ENCODE results near the gene CD40LG.
A peak's percentile ranks its signal among the peaks of the same experiment; 100 is the strongest.

Gene CD40LG

DNA sequence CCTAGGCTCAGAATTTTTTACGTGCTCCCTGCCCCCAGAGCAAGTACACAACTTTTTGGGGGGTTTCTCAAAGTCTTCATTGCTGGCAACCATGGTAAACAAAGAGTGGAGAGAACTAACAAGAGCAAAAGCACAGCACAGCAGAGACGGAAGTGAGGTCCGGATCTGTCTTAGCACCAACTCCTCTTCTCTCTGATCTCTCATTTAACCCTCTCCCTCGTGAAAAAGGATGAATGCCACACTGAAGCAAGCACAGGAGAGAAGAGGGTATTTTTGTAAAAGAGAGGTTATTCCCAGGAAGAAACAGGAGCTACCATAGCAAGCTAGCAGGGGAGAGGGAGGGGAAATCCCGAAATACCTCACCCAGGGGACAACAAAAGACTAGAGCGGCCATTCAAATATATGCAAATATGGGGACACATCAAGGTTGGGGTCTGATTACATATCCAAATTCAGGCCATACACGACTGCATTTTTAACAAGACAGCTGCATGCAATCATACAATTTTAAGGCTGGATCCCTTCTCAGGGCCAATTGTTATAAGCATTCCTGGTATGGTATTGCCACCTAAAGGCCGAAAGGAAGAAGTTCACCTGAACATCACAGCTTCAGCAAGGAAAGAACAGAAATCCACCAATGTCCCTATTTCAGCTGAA is 46.6 kb downstream of the CD40LG start:
- peak overlapping the region; percentile 12 for H3K9ac ChIP-seq (ENCODE audit: low read length)
- H3K4me3 ChIP-seq (ENCODE audit: low read depth, low read length): peak overlapping the region; percentile 12; the same call in 1 of the 2 replicates
- no peaks in the 10 kb centered on the region for H3K9me3 ChIP-seq (ENCODE audit: control insufficient read depth, insufficient read depth, low read depth, low read length)
- H3K36me3 ChIP-seq (ENCODE audit: control insufficient read depth, insufficient read depth, low read length): no peaks in the 10 kb centered on the region
- H3K27me3 ChIP-seq (ENCODE audit: control insufficient read depth, insufficient read depth, low read length): peaks cover 3% of the 10 kb centered on the region; the same call in 1 of the 2 replicates
- H3K27ac ChIP-seq (ENCODE audit: low read depth, low read length): 0 out of 2 replicates have a peak overlapping the region, but pooled peaks have one; percentile 24
- H3K4me1 ChIP-seq (ENCODE audit: control insufficient read depth, insufficient read depth, low read length): peaks cover 10% of the 10 kb centered on the region; the same call in 1 of the 2 replicates

DNA sequence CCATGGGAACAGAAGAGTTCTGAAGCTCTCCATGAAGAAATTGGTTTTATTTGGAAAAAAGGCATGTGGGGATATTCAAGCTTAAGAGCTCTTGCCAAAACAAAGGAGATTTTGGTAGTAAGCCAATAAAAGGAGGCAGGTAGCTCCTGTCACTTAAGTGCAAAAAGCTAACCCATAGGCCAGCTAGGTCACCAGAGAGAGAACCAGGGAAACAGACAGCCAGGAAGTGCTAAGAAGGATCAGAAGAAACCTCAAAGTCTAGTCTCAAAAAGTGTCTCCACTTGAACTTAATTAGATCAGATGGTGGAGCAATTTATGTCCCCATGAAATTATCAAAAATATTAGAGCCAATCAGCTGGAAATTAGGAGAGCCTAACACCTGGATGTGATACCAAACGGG is 49.2 kb downstream of the CD40LG start:
- peaks cover 6% of the 10 kb centered on the region; the same call in 1 of the 2 replicates for H3K4me1 ChIP-seq (ENCODE audit: control insufficient read depth, insufficient read depth, low read length)
- H3K27ac ChIP-seq (ENCODE audit: low read depth, low read length): no peak overlapping the region
- H3K9ac ChIP-seq (ENCODE audit: low read length): no peak overlapping the region
- no peaks in the 10 kb centered on the region for H3K36me3 ChIP-seq (ENCODE audit: control insufficient read depth, insufficient read depth, low read length)
- peaks cover 3% of the 10 kb centered on the region; the same call in 1 of the 2 replicates for H3K27me3 ChIP-seq (ENCODE audit: control insufficient read depth, insufficient read depth, low read length)
- H3K9me3 ChIP-seq (ENCODE audit: control insufficient read depth, insufficient read depth, low read depth, low read length): no peaks in the 10 kb centered on the region
- no peak overlapping the region for H3K4me3 ChIP-seq (ENCODE audit: low read depth, low read length)

DNA sequence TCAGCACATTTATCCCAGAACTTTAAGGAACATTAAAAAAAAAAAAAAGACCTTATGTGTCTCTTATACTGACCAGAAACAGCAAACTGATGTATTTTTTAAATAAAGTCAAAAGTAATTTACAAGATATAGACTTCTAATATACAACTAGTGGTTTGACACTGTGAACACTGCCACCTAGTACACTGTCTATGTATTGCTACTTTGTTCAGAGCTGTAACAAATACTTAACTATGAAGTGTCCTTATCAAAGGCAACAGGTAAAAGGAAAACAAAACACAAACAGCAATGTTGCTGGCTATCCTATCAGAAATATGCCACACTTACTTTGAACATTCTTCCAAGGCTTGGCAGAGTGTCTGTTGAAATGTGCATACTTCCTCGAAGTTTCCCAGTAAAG is 60.4 kb downstream of the CD40LG start:
- Histone ChIP-seq H3K27me3 (ENCODE audit: control insufficient read depth, insufficient read depth, low read length) (no peaks in the 10 kb centered on the region), H3K9ac (ENCODE audit: low read length) (no peak overlapping the region), H3K9me3 (ENCODE audit: control insufficient read depth, insufficient read depth, low read depth, low read length) (no peaks in the 10 kb centered on the region), H3K4me1 (ENCODE audit: control insufficient read depth, insufficient read depth, low read length) (peaks cover 13% of the 10 kb centered on the region), H3K4me3 (ENCODE audit: low read depth, low read length) (no peak overlapping the region), H3K27ac (ENCODE audit: low read depth, low read length) (no peak overlapping the region), H3K36me3 (ENCODE audit: control insufficient read depth, insufficient read depth, low read length) (no peaks in the 10 kb centered on the region)
